ENCODE results near the gene BCL2L12. TPM values are rescaled to one million over a fixed set of nuclear protein-coding genes. Genes with fewer than 3 reads are reported as not detected.

The BCL2L12 gene
- total and polyA plus RNA-seq, 2 of the 13 experiments (the other 11 are each of a cell fraction or from before 2014, with no cell fraction given), result 26.8 to 40.8 TPM

- TF ChIP-seq ZSCAN25 (CRISPR knock-in tag; IDR thresholded peaks at IDR 0.05) (no peak), ESRRA (CRISPR knock-in tag; IDR thresholded peaks at IDR 0.05; ENCODE audit: low read depth) (no peak), PLSCR1 (CRISPR knock-in tag; IDR thresholded peaks at IDR 0.05; ENCODE audit: borderline replicate concordance) (no peak), HOMEZ (CRISPR knock-in tag; IDR thresholded peaks at IDR 0.05; ENCODE audit: low read depth) (0 out of 2 replicates have a peak, but pooled peaks have one; percentile 21), ZBTB2 (CRISPR knock-in tag; IDR thresholded peaks at IDR 0.05; ENCODE audit: low read depth) (no peak), ZNF292 (CRISPR knock-in tag; IDR thresholded peaks at IDR 0.05; ENCODE audit: borderline replicate concordance, low read depth) (no peak), ZFP36L1 (CRISPR knock-in tag; IDR thresholded peaks at IDR 0.05) (no peak), ZNF703 (CRISPR knock-in tag; IDR thresholded peaks at IDR 0.05; ENCODE audit: borderline replicate concordance) (no peak), MED1 (CRISPR knock-in tag; IDR thresholded peaks at IDR 0.05) (no peak), NFKB2 (CRISPR knock-in tag; IDR thresholded peaks at IDR 0.05; ENCODE audit: borderline replicate concordance) (peak; percentile 45; the same call in 1 of the 2 replicates), SAP130 (CRISPR knock-in tag; IDR thresholded peaks at IDR 0.05; ENCODE audit: low read depth) (peak; percentile 39; the same call in 1 of the 2 replicates), IRF9 (CRISPR knock-in tag; IDR thresholded peaks at IDR 0.05; ENCODE audit: borderline replicate concordance) (no peak), DBP (CRISPR knock-in tag; IDR thresholded peaks at IDR 0.05; ENCODE audit: not compliant biosample characterization) (no peak), GPN1 (CRISPR knock-in tag; IDR thresholded peaks at IDR 0.05; ENCODE audit: borderline replicate concordance) (no peak), THYN1 (CRISPR knock-in tag; IDR thresholded peaks at IDR 0.05; ENCODE audit: borderline replicate concordance, low read depth) (no peak), ZBTB21 (CRISPR knock-in tag; IDR thresholded peaks at IDR 0.05) (no peak), CCAR2 (optimal IDR thresholded peaks at IDR 0.05; ENCODE audit: low read depth, low read length) (no peak), SYNCRIP (IDR thresholded peaks at IDR 0.05; ENCODE audit: insufficient read depth, low read depth, low read length) (no peak), ZXDC (CRISPR knock-in tag; IDR thresholded peaks at IDR 0.05) (no peak)
Observed at GRCh38 chr19:49680421-49681351, 15.0 kb downstream of the BCL2L12 start (continued).

Measured in HepG2 (cell line).